DND-41 (cell line): ENCODE data around the gene NISCH.
A peak's percentile ranks its signal among the peaks of the same experiment; 100 is the strongest.

ENCODE experiments used
- ATAC-seq: fragments of 200-7000 bp; cut with Tn5 transposase; 3 replicates; pipeline ENCODE4 v1.9.1; 2021; ENCODE audit warnings: low read depth; ENCODE audit not compliant: insufficient read depth
- DNase-seq: peaks from one replicate; pipeline ENCODE4 v3.0.0-alpha.2; 2020
- H2AFZ ChIP-seq: 2 replicates; pipeline ENCODE4 v1.6.0; 2012; ENCODE audit warnings: low read depth, low read length
- H3K27ac ChIP-seq: 2 replicates; pipeline ENCODE4 v1.5.1; 2012; ENCODE audit warnings: low read length, inconsistent platforms
- H3K27me3 ChIP-seq: fragments of 200-600 bp; sonication (generic); 2 replicates; pipeline ENCODE4 v1.6.0; 2012; ENCODE audit warnings: low read length, mild to moderate bottlenecking, inconsistent platforms; ENCODE audit not compliant: insufficient read depth, poor library complexity
- H3K36me3 ChIP-seq: 2 replicates; pipeline ENCODE4 v1.5.1; 2012; ENCODE audit warnings: low read length, inconsistent platforms; ENCODE audit not compliant: insufficient read depth
- H3K4me1 ChIP-seq: 2 replicates; pipeline ENCODE4 v1.5.1; 2012; ENCODE audit warnings: mild to moderate bottlenecking, low read length; ENCODE audit not compliant: insufficient read depth
- H3K4me2 ChIP-seq: 2 replicates; pipeline ENCODE4 v1.6.0; 2012; ENCODE audit warnings: mild to moderate bottlenecking, moderate library complexity, low read length, inconsistent platforms; ENCODE audit not compliant: insufficient read depth
- H3K4me3 ChIP-seq, 2 experiments: fragments of 200-600 bp in 1 of 2; shearing (Covaris generic) in 1 of 2; 2 replicates each; pipeline ENCODE4 v1.5.1; 2012 to 2016; ENCODE audit warnings: inconsistent platforms in 2 of 2, low read length in 2 of 2, mild to moderate bottlenecking in 2 of 2, low read depth in 1 of 2, moderate library complexity in 1 of 2
- H3K79me2 ChIP-seq: 2 replicates; pipeline ENCODE4 v1.6.0; 2012; ENCODE audit warnings: low read length, inconsistent platforms; ENCODE audit not compliant: insufficient read depth
- H3K9ac ChIP-seq: 2 replicates; pipeline ENCODE4 v1.6.0; 2012; ENCODE audit warnings: low read depth, mild to moderate bottlenecking, inconsistent platforms, low read length, moderate library complexity
- H3K9me3 ChIP-seq: 2 replicates; pipeline ENCODE4 v1.5.1; 2012; ENCODE audit warnings: low read length, moderate library complexity, mild to moderate bottlenecking, inconsistent platforms; ENCODE audit not compliant: insufficient read depth, severe bottlenecking
- H4K20me1 ChIP-seq: 2 replicates; pipeline ENCODE4 v1.6.0; 2012; ENCODE audit warnings: low read length; ENCODE audit not compliant: insufficient read depth
- CTCF ChIP-seq: IDR thresholded peaks from 2 replicates; pipeline ENCODE4 v1.5.1; 2012; ENCODE audit warnings: borderline replicate concordance, low read length, moderate library complexity, mild to moderate bottlenecking; ENCODE audit not compliant: poor library complexity, severe bottlenecking; ENCODE audit errors: extremely low read depth
- EZH2 ChIP-seq: IDR thresholded peaks from 3 replicates; pipeline ENCODE4 v1.6.1; 2012; ENCODE audit warnings: borderline replicate concordance, low read depth, mild to moderate bottlenecking, moderate library complexity, low read length, inconsistent platforms; ENCODE audit not compliant: severe bottlenecking

NISCH gene

GRCh38 chr3:52447512-52448355 is 7.7 kb upstream of the NISCH start:
- Histone ChIP-seq H3K36me3 (no peaks in the 10 kb centered on the region), H3K4me2 (no peak overlapping the region)
- no peak for ATAC-seq

GRCh38 chr3:52450489-52451236 is 4.7 kb upstream of the NISCH start:
- ATAC-seq, result no peak
- H3K27ac ChIP-seq, result no peak overlapping the region
- no peak overlapping the region for H3K4me3 ChIP-seq
- peaks cover 3% of the 10 kb centered on the region for H3K79me2 ChIP-seq
- no peaks in the 10 kb centered on the region for H3K36me3 ChIP-seq
- no peak overlapping the region for H3K9ac ChIP-seq
- no peaks in the 10 kb centered on the region for H3K9me3 ChIP-seq
- no peaks in the 10 kb centered on the region for H4K20me1 ChIP-seq
- H3K4me1 ChIP-seq, result peaks cover 14% of the 10 kb centered on the region
- no peak for DNase-seq
- no peak overlapping the region for H3K4me2 ChIP-seq
- H3K27me3 ChIP-seq, result no peaks in the 10 kb centered on the region
- H2AFZ ChIP-seq, result no peak overlapping the region
- no peak for TF ChIP-seq CTCF
- no peak for TF ChIP-seq EZH2

More at GRCh38 chr3:52447512-52448355, 7.7 kb upstream of the NISCH start:
- no peaks in the 10 kb centered on the region for H3K79me2 ChIP-seq
- no peaks in the 10 kb centered on the region for H3K27me3 ChIP-seq
- H2AFZ ChIP-seq, result no peak overlapping the region
- DNase-seq, result no peak
- H3K9me3 ChIP-seq, result no peaks in the 10 kb centered on the region
- H3K9ac ChIP-seq, result no peak overlapping the region
- no peak overlapping the region for H3K4me3 ChIP-seq
- no peak for TF ChIP-seq CTCF
- no peak for TF ChIP-seq EZH2
- H3K4me1 ChIP-seq, result 0 out of 2 replicates have a peak, but pooled peaks cover 4% of the 10 kb centered on the region
- no peak overlapping the region for H3K27ac ChIP-seq
- no peaks in the 10 kb centered on the region for H4K20me1 ChIP-seq

DNA sequence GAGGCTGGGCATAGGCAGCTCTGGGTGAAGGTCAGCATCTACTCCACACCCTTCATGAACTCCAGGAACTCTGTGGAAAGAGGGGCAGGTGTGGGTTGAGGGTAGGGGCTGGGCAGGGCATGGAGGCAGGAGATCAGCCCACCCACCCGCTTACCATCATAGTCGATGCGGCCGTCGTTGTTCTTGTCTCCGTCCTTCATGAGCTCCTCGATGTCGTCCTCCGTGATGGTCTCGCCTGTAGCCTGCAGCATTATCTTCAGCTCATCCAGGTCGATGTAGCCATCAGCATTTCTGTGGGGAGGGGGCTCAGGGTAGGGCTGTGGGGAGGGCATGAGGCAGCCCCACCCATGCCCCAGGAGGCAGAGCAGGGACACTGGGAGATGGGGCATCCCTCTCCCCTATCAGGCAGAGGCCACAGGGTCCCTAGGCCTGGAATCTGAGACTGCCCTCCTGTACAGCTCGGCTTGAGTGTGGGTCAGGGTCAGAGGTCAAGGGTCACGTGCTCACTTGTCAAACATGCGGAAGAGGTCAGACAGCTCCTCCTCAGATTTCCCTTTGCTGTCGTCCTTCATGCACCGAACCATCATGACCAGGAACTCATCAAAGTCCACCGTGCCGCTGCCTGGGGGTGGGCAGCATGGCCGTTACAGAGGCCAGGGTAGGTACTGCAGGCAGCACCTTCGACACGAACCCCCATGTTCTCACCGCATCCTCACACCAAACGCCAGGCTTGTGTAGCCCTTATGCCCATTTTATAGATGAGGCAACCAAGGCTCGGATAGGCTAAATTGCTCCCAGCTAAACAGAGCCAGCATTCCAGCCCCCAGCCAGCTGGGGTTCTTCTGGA is 3.9 kb upstream of the NISCH start:
- no peak overlapping the region for H3K4me3 ChIP-seq
- H2AFZ ChIP-seq, result no peak overlapping the region
- peaks cover 17% of the 10 kb centered on the region for H3K4me1 ChIP-seq

More for the DNA sequence above, 3.9 kb upstream of the NISCH start:
- no peak overlapping the region for H3K4me2 ChIP-seq
- H4K20me1 ChIP-seq, result 0 out of 2 replicates have a peak, but pooled peaks cover 2% of the 10 kb centered on the region
- DNase-seq (no peak), ATAC-seq (no peak)
- TF ChIP-seq EZH2, result no peak
- peak; percentile 23 for TF ChIP-seq CTCF
- H3K79me2 ChIP-seq, result peaks cover 11% of the 10 kb centered on the region
- no peaks in the 10 kb centered on the region for H3K36me3 ChIP-seq
- H3K9me3 ChIP-seq, result no peaks in the 10 kb centered on the region
- H3K9ac ChIP-seq, result no peak overlapping the region
- no peak overlapping the region for H3K27ac ChIP-seq
- no peaks in the 10 kb centered on the region for H3K27me3 ChIP-seq
